T-helper 22 cell (primary cell): ENCODE data around the gene TAF3.

Source experiments
- DNase-seq: peaks from one replicate; pipeline ENCODE4 v3.0.0-alpha.2; 2020; ENCODE audit warnings: low read depth

The TAF3 gene

GRCh38 chr10:8034466-8035005 is 216.2 kb downstream of the TAF3 start:
- DNase-seq, result no peak

DNA sequence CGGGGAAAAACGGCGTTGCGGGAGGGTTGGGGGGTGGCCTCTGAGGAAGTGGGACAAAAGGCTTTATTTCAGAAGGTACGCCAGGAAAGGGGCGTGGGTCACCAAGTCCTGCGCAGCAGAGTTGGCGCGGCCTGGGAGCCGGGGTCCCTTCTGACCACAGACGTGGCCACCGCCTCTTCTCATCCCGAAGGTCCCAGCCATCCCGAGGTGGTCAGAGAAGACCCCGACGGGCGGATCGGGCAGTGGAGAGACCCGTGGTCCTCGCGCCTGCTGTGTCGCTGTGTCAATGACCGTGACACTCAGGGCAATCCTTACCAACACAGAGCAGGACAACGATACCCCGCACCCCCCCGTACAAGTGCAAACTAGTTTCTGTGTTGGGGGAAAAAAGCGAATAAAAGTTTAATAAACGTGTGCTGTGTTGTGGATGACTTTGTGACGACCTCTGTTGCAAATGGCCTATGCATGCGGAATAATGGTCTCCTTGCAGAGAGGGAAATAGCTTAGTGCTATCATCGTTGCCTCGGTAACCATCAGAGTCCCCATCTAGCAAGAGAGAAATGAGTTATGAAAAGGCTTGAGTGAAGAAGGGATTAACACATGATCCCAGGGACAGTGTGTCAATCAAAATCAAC is 216.8 kb downstream of the TAF3 start:
- no peak for DNase-seq

DNA sequence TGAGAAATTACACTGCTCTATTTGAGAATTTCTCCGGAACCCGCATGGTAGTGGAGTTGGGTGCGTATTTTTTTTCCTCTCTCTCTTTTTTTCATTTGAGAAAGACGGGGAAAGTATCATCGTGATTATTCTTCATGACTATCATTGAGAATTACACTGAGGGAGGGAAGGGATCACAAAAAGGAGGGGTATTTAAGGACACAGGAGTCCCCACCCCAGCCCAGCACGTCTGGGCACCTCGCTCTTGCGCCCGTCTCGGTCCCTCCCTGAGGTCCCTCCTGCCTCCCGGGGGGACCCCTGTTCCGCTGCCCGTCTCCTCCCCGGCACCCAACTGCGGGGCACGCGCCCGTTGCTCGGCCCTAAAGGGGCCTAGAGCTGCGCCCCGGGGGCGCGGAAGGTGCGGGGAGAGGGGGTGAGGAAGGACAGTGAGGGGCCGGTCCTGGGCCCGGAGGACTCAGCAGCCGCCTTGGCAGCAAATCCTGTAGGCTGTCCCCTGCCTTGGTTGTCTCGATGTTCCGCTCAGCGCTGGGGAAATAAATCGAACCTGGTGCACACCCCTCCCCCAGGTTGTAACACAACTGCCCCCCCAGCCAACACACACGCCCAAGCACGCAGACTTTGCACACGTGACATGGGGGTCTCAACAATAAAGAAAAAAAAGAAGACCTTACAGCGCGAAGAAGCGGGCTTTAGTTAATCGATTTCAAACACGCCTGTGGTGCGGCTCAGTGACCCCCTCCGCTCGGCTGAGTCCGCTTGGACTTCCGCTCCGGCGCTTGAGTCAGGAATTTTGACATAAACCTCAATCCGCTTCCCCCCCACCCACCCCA is 217.6 kb downstream of the TAF3 start:
- DNase-seq, result no peak

- no peak for DNase-seq
Observed at GRCh38 chr10:8036506-8037198, 218.3 kb downstream of the TAF3 start.

DNA sequence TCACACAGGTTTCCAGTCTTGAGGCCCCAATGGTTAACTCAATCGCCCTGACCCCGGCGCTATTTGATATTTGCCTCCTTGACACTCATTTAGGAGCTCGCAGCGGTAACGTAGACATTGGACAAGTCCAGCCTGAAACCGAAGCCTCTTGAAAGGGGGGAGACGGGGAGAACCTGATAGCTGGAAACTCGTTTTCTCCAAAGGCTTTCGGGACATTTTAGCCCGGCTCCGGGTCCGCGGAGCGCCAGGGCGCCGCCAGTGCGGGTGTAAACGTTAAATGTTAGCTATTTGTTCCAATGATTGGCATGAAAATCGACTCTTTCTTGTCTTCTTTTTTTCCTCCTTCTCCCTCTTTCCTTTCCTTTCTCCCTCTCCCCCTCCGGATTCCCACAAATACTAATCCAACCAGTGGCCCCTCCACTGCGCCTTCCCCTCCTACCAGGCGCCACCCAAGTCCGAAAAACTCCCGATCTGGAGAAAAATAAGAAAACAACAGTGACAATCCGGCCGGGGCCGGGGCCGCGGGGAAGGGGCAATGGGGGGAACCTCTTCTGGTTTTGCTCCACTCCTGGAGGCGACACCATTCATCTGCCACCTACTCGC is 219.0 kb downstream of the TAF3 start:
- no peak for DNase-seq

- no peak for DNase-seq
Observed at GRCh38 chr10:8037941-8038894, 219.9 kb downstream of the TAF3 start.

GRCh38 chr10:8039321-8039881 is 221.1 kb downstream of the TAF3 start:
- DNase-seq, result no peak

GRCh38 chr10:8040651-8041050 is 222.3 kb downstream of the TAF3 start:
- no peak for DNase-seq

DNA sequence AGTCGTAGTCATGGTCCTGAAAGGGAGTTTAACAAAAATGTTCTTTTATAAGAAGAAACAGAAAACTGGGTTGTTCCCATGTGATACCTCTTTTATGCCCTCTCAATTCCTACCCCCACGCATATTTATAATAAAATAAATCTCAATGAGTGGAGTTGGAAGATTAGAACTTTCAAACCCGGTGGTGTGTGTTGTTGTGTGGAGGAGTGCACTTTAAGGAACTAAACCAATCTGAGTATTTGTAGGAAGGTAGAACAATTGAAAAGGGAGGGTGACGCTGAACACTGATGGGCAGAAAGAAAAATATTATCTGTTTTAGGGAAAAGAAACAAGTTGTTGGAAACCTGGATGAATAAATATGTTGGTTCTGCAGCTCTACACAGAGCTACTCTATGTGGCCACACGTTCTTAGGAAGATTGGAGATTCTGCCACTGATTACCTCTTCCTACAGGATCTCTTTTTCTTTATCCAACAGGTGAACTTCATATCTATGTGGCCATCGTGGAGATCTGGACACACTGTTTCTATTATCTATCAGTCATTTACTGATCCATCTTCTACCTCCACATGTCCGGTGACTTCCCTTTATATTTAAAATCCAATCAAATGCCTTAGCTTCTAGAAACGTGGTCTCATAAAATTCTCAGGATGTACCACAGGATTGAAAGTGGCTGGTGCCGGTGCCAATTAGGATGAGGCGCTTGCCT is 223.1 kb downstream of the TAF3 start:
- no peak for DNase-seq

DNA sequence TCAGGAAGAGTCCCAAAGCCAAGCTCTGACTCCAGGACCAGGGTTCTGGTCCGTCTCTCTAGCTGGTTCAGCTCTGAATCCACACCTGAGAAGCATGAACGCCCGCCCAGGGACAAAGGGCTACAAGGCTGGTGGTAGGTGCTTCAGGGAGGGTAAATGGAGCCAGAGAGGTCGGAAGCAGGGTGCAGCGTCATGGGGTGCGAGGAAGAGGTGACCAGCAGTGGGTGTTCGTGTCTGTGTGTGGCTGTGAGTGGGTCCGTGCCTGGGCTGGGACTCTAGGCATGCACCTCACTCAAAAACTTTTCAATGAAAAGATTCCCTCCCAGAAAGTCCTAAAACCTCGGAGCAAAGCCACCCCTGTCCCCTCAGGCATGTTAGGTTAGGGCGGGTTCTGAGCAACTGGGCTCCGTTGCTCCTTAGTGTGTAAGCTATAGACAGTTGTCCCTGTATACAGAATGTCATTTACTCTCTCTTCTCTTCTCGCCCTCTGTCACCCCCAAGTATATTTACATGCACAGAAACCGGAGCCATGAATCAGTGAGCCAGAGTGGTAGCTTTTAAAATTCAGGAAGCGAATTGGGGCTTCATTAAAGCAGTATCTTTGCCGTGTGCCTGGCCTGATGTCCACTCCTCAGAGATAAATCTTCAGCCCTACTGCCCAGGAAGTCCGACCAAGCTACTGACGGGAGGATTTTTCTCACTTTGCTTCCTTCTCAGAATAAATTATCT is 223.9 kb downstream of the TAF3 start:
- no peak for DNase-seq

DNA sequence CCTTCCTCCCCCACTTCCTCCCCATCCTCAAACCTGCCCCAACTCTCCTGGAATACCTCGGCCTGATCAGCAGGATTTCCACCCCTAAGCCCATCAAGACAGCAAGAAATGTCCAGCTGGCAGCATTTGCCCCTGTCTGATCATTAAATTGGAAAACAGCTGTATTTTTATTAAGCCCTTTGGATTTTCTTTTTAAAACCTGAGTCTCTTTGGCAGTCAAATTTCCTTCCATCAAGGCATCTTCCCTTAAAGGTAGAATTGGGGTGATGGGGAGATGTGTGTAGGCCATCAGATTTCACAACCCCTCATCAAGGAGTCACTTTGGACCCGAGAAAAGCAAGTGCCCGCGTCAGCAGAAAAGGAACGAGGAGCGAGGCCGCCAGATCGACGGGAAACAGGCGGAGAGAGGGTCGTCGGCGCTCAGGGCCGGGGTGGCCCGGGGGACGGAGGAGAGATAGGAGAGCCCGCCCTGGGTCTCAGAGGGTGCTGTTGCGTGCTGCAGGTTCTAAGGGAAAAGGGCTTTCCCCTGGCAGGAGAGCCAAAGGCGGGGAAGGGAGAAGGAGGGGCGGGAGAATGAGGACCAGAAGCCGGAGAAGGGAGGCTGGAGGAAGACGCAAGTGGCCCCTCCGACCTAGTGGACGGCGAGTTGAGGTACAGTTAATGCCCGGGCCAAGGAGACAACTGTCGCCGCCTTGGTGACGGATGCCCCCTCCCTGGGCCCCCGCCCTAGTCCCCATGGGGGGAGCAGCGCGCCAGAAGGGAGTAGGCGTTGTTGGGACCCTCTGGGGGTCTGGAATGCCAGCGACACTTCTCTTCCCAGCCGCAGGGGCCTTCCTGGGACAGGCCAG is 224.6 kb downstream of the TAF3 start:
- DNase-seq, result no peak

- DNase-seq, result no peak
Observed at GRCh38 chr10:8043569-8044306, 225.4 kb downstream of the TAF3 start.

DNA sequence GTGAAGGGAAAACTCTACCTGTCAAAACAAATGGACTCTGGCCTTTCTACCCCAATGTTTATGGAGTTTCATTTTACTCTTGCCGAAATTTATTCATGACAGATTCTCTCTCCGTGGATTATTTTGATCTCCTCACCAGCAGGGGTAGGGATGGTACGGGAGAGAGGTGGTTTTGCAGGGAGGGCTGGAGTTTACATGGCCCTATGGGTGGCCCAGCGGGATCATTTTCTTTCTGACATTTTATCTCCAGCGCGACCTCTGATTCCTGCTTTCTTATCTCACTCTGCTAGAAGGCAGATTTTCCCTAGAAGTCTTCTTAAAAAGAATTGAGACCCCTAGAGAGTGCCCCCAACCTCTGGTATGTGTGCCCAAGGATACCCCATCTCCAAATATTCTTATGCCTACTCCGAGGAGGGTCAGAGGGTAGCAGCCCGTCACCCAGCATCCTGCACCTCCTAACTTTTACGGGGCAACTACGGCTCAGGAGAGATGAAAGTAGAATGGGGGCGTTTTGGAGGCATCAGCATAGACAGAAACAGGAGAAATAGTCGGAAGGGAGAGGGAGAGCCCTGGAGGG is 226.1 kb downstream of the TAF3 start:
- DNase-seq, result no peak

DNA sequence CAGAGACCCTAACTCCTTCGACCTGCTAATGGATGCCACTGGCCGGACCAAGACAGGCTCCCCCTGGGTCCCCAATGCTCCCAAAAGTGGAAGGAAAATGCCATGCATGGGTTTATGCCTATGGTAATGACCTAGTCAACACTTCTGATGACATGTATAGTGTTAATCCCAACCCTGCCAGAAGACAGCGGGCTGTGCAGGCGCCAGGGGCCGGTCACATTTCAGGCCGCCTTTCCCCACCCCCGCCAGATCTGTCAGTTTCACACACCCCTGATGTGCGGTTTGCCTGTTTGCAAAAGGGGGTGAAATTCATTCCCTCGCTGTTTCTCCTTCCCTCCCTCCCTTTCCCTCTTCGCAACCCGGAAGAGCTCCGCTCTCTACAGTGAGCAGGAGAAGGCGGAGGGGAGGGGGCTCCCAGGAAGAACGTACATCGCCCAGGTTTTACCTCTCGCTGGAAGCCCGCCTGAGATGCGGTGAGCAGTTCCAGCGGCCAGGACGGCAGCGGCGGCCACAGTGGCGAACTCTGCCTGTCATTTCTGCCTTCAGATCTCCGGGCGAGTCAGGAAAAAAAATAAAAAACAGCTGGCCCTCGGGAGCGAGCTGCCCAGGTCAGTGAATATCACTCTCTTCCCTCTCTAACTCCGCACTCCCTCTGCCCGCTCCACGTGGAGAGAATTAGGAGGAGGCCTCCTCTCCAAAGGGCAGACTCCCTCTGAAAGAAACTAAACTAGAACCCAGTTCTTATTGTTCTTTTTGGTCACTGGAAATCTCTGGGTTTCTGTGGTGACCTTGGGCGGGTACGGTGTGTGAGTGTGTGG is 226.8 kb downstream of the TAF3 start:
- DNase-seq, result no peak

- DNase-seq, result no peak
Observed at GRCh38 chr10:8045726-8046494, 227.6 kb downstream of the TAF3 start.
